ENCODE results near the gene MAFF.

Gene MAFF

GRCh38 chr22:38215156-38216038, 13.6 kb downstream of the MAFF start:
- Histone ChIP-seq H3K9me3 (ENCODE audit: insufficient read depth, low read length) (no peaks in the 10 kb centered on the region), H3K4me2 (ENCODE audit: low read length) (no peak overlapping the region), H3K4me3 (ENCODE audit: low read length) (no peak overlapping the region), H3K36me3 (replicated peaks; ENCODE audit: low read depth, low read length) (peaks cover 22% of the 10 kb centered on the region), H3K27ac (ENCODE audit: low read length) (no peak overlapping the region), H3K4me1 (ENCODE audit: low read length) (peaks cover 38% of the 10 kb centered on the region), H4K20me1 (ENCODE audit: insufficient read depth, low read length) (0 out of 2 replicates have a peak, but pooled peaks cover 4% of the 10 kb centered on the region), H3K79me2 (ENCODE audit: low read length) (peaks cover 6% of the 10 kb centered on the region; the same call in 1 of the 2 replicates), H3K27me3 (ENCODE audit: low read depth, low read length) (no peaks in the 10 kb centered on the region), H3K9ac (ENCODE audit: low read length) (no peak overlapping the region), H2AFZ (ENCODE audit: low read depth, low read length) (no peak overlapping the region)
- TF ChIP-seq EZH2phosphoT487 (IDR thresholded peaks at IDR 0.05; ENCODE audit: low read depth) (no peak), CTCF (IDR thresholded peaks at IDR 0.05; ENCODE audit: low read depth, low read length) (no peak)

GRCh38 chr22:38218661-38219622, 17.1 kb downstream of the MAFF start:
- peak overlapping the region; percentile 47 for H3K27ac ChIP-seq (ENCODE audit: low read length)
- no peak overlapping the region for H3K4me3 ChIP-seq (ENCODE audit: low read length)
- no peak overlapping the region for H2AFZ ChIP-seq (ENCODE audit: low read depth, low read length)
- H3K36me3 ChIP-seq (replicated peaks; ENCODE audit: low read depth, low read length) = peaks cover 38% of the 10 kb centered on the region
- H4K20me1 ChIP-seq (ENCODE audit: insufficient read depth, low read length) = peaks cover 8% of the 10 kb centered on the region; the same call in 1 of the 2 replicates
- peak overlapping the region; percentile 41 for H3K4me2 ChIP-seq (ENCODE audit: low read length)
- H3K9me3 ChIP-seq (ENCODE audit: insufficient read depth, low read length) = no peaks in the 10 kb centered on the region
- H3K27me3 ChIP-seq (ENCODE audit: low read depth, low read length) = no peaks in the 10 kb centered on the region
- peak overlapping the region; percentile 31; the same call in 1 of the 2 replicates for H3K9ac ChIP-seq (ENCODE audit: low read length)
- H3K79me2 ChIP-seq (ENCODE audit: low read length) = no peaks in the 10 kb centered on the region; the same call in 1 of the 2 replicates
- TF ChIP-seq EZH2phosphoT487 (IDR thresholded peaks at IDR 0.05; ENCODE audit: low read depth) (no peak), CTCF (IDR thresholded peaks at IDR 0.05; ENCODE audit: low read depth, low read length) (no peak)
- H3K4me1 ChIP-seq (ENCODE audit: low read length) = peaks cover 22% of the 10 kb centered on the region

GRCh38 chr22:38219632-38220031, 17.8 kb downstream of the MAFF start:
- peak overlapping the region; percentile 47; the same call in 1 of the 2 replicates for H3K27ac ChIP-seq (ENCODE audit: low read length)
- peaks cover 8% of the 10 kb centered on the region; the same call in 1 of the 2 replicates for H4K20me1 ChIP-seq (ENCODE audit: insufficient read depth, low read length)
- peaks cover 36% of the 10 kb centered on the region for H3K36me3 ChIP-seq (replicated peaks; ENCODE audit: low read depth, low read length)
- H3K4me2 ChIP-seq (ENCODE audit: low read length) = no peak overlapping the region
- no peaks in the 10 kb centered on the region for H3K27me3 ChIP-seq (ENCODE audit: low read depth, low read length)
- H3K79me2 ChIP-seq (ENCODE audit: low read length) = no peaks in the 10 kb centered on the region
- H3K4me3 ChIP-seq (ENCODE audit: low read length) = no peak overlapping the region
- peaks cover 17% of the 10 kb centered on the region for H3K4me1 ChIP-seq (ENCODE audit: low read length)
- TF ChIP-seq CTCF (IDR thresholded peaks at IDR 0.05; ENCODE audit: low read depth, low read length) = no peak
- no peak for TF ChIP-seq EZH2phosphoT487 (IDR thresholded peaks at IDR 0.05; ENCODE audit: low read depth)
- no peak overlapping the region for H2AFZ ChIP-seq (ENCODE audit: low read depth, low read length)
- no peak overlapping the region for H3K9ac ChIP-seq (ENCODE audit: low read length)
- H3K9me3 ChIP-seq (ENCODE audit: insufficient read depth, low read length) = no peaks in the 10 kb centered on the region

All from OCI-LY3 (cell line).